IMR-90 (cell line): Measurements from ENCODE around the gene TXNDC11. TPM values are rescaled to one million over a fixed set of nuclear protein-coding genes. Genes with fewer than 3 reads are reported as not detected.

ENCODE experiments used
- ATAC-seq: fragments of 200-7000 bp; cut with Tn5 transposase; 2 replicates; pipeline ENCODE4 v1.9.1; 2020; ENCODE audit warnings: low read depth, mild to moderate bottlenecking, moderate library complexity
- BruUV-seq: library from RNA; stranded (reverse); fragments of 400-500 nt; replicated peaks from 2 replicates; lab custom pipeline; 2021; lab: Mats Ljungman, UMichigan
- CTCF ChIA-PET: fragments of 300-600 bp; formaldehyde crosslinking; extraction: SDS; loops from one replicate; lab custom pipeline; 2021; ENCODE audit warnings: antibody characterized with exemption; lab: Yijun Ruan, JAX
- POLR2A ChIA-PET: fragments of 300-600 bp; sonication (Branson Sonifier 250); formaldehyde crosslinking; loops from one replicate; lab custom pipeline; 2022; ENCODE audit warnings: antibody characterized with exemption; ENCODE audit not compliant: unreplicated experiment; lab: Charles Lee
- DNase-seq: peaks from one replicate; pipeline ENCODE4 v3.0.0; 2013
- H2AFZ ChIP-seq: replicated peaks from 2 replicates; pipeline ENCODE3; 2013; ENCODE audit warnings: low read length, mild to moderate bottlenecking; ENCODE audit not compliant: poor library complexity
- H2AK5ac ChIP-seq: 2 replicates; pipeline ENCODE4 v1.6.1; 2013; ENCODE audit warnings: low read depth, low read length, inconsistent platforms
- H2AK9ac ChIP-seq: replicated peaks from 2 replicates; pipeline ENCODE3; 2013; ENCODE audit warnings: mild to moderate bottlenecking, low read depth, low read length, moderate library complexity; ENCODE audit not compliant: poor library complexity
- H2BK120ac ChIP-seq: 2 replicates; pipeline ENCODE4 v1.6.1; 2013; ENCODE audit warnings: low read depth, low read length, inconsistent platforms
- H2BK15ac ChIP-seq: 3 replicates; pipeline ENCODE4 v1.6.1; 2013; ENCODE audit warnings: low read depth, low read length, inconsistent platforms
- H2BK20ac ChIP-seq: 2 replicates; pipeline ENCODE4 v1.6.1; 2013; ENCODE audit warnings: low read depth, mild to moderate bottlenecking, inconsistent platforms, low read length, moderate library complexity
- H2BK5ac ChIP-seq: 2 replicates; pipeline ENCODE4 v1.6.1; 2013; ENCODE audit warnings: mild to moderate bottlenecking, low read depth, low read length, inconsistent platforms; ENCODE audit not compliant: poor library complexity, severe bottlenecking
- H3K14ac ChIP-seq: replicated peaks from 2 replicates; pipeline ENCODE4 v1.6.1; 2013; ENCODE audit warnings: low read depth, low read length, inconsistent platforms
- H3K18ac ChIP-seq: 2 replicates; pipeline ENCODE4 v1.6.1; 2013; ENCODE audit warnings: low read depth, low read length, control low read depth
- H3K23ac ChIP-seq: 2 replicates; pipeline ENCODE4 v1.6.1; 2013; ENCODE audit warnings: low read depth, low read length, inconsistent platforms
- H3K27ac ChIP-seq: 2 replicates; pipeline ENCODE4 v1.5.1; 2013; ENCODE audit warnings: mild to moderate bottlenecking, control low read depth, low read length; ENCODE audit not compliant: insufficient read depth
- H3K27me3 ChIP-seq: 2 replicates; pipeline ENCODE4 v1.6.1; 2013; ENCODE audit warnings: low read length; ENCODE audit not compliant: control insufficient read depth, insufficient read depth
- H3K36me3 ChIP-seq: 2 replicates; pipeline ENCODE4 v1.6.1; 2013; ENCODE audit warnings: low read length, mixed read lengths; ENCODE audit not compliant: control insufficient read depth, insufficient read depth
- H3K4ac ChIP-seq: 2 replicates; pipeline ENCODE4 v1.6.1; 2013; ENCODE audit warnings: low read depth, low read length, inconsistent platforms
- H3K4me1 ChIP-seq: 2 replicates; pipeline ENCODE4 v1.6.1; 2013; ENCODE audit warnings: low read length, mixed read lengths; ENCODE audit not compliant: control insufficient read depth, insufficient read depth
- H3K4me2 ChIP-seq: 2 replicates; pipeline ENCODE4 v1.6.1; 2013; ENCODE audit warnings: low read depth, mild to moderate bottlenecking, control low read depth, low read length, moderate library complexity
- H3K4me3 ChIP-seq: 2 replicates; pipeline ENCODE4 v1.5.1; 2013; ENCODE audit warnings: low read depth, mild to moderate bottlenecking, control low read depth, low read length, moderate library complexity; ENCODE audit not compliant: insufficient read depth
- H3K56ac ChIP-seq: 2 replicates; pipeline ENCODE4 v1.6.1; 2013; ENCODE audit warnings: low read length, inconsistent platforms; ENCODE audit not compliant: insufficient read depth; ENCODE audit errors: extremely low read depth
- H3K79me1 ChIP-seq, 2 experiments: 2 replicates each; pipeline ENCODE4 v1.6.1; 2013; ENCODE audit warnings: low read length in 2 of 2, inconsistent platforms in 1 of 2, low read depth in 1 of 2
- H3K9ac ChIP-seq: 2 replicates; pipeline ENCODE4 v1.6.1; 2013; ENCODE audit warnings: low read depth, low read length, control low read depth
- H3K9me1 ChIP-seq: 2 replicates; pipeline ENCODE4 v1.6.1; 2013; ENCODE audit warnings: low read length, inconsistent platforms; ENCODE audit not compliant: insufficient read depth
- H3K9me3 ChIP-seq: 2 replicates; pipeline ENCODE4 v1.6.1; 2013; ENCODE audit warnings: low read length; ENCODE audit not compliant: control insufficient read depth, insufficient read depth
- H4K20me1 ChIP-seq: 2 replicates; pipeline ENCODE4 v1.6.1; 2013; ENCODE audit warnings: low read length, inconsistent platforms; ENCODE audit not compliant: insufficient read depth
- H4K5ac ChIP-seq: 2 replicates; pipeline ENCODE4 v1.6.1; 2013; ENCODE audit warnings: mild to moderate bottlenecking, low read depth, low read length, control low read depth
- H4K8ac ChIP-seq, 2 experiments: 2 replicates each; pipeline ENCODE4 v1.6.1; 2013; ENCODE audit warnings: low read depth in 2 of 2, low read length in 2 of 2, control low read depth in 1 of 2, inconsistent platforms in 1 of 2
- H4K91ac ChIP-seq: 2 replicates; pipeline ENCODE4 v1.6.1; 2013; ENCODE audit warnings: low read depth, low read length, inconsistent platforms; ENCODE audit not compliant: insufficient read depth
- BHLHE40 ChIP-seq: fragments of 150-350 bp; IDR thresholded peaks from 2 replicates; pipeline ENCODE4 v1.6.1; 2016; ENCODE audit warnings: mild to moderate bottlenecking, low read depth, low read length
- CEBPB ChIP-seq: IDR thresholded peaks from 2 replicates; pipeline ENCODE4 v1.6.1; 2012; ENCODE audit warnings: low read depth, low read length, improper control_type of control experiment
- CHD1 ChIP-seq: IDR thresholded peaks from 2 replicates; pipeline ENCODE4 v1.6.1; 2012; ENCODE audit warnings: low read depth, low read length, improper control_type of control experiment
- FOS ChIP-seq: fragments of 150-350 bp; IDR thresholded peaks from 2 replicates; pipeline ENCODE4 v1.6.1; 2016; ENCODE audit warnings: low read depth, low read length
- MAFK ChIP-seq: IDR thresholded peaks from 2 replicates; pipeline ENCODE4 v1.6.1; 2012; ENCODE audit warnings: low read depth, low read length, improper control_type of control experiment
- MAZ ChIP-seq: IDR thresholded peaks from 2 replicates; pipeline ENCODE4 v1.6.1; 2012; ENCODE audit warnings: low read depth, mild to moderate bottlenecking, low read length, improper control_type of control experiment, moderate library complexity, borderline replicate concordance
- POLR2A ChIP-seq: IDR thresholded peaks from 2 replicates; pipeline ENCODE4 v1.6.1; 2012; ENCODE audit warnings: mild to moderate bottlenecking, low read depth, low read length
- RAD21 ChIP-seq: IDR thresholded peaks from 2 replicates; pipeline ENCODE4 v1.6.1; 2012; ENCODE audit warnings: low read length, improper control_type of control experiment
- SMC3 ChIP-seq: fragments of 150-350 bp; IDR thresholded peaks from 2 replicates; pipeline ENCODE4 v1.6.1; 2016; ENCODE audit warnings: low read depth, mild to moderate bottlenecking, antibody characterized with exemption, low read length, moderate library complexity
- WGBS, 2 experiments: methylation state at CpG; one replicate each; pipeline versions ENCODE4 v1.1.5 to v1.1.7; 2013; ENCODE audit warnings: missing lambda C conversion rate in 2 of 2; ENCODE audit not compliant: insufficient read length in 1 of 2; ENCODE audit errors: extremely low coverage in 2 of 2; 5-methylcytosine and 5-hydroxymethylcytosine counted together
- dilution Hi-C: fragments of 300-500 bp; cut with HindIII; formaldehyde crosslinking; loops from one replicate; pipeline ENCODE4 v1.14.3; 2018; ENCODE audit warnings: low sequenced_read_pairs; ENCODE audit not compliant: unreplicated experiment
- in situ Hi-C: fragments of 300-500 bp; cut with MboI; formaldehyde crosslinking; loops from 3 replicates; pipeline ENCODE4 v1.14.3; 2019; ENCODE audit warnings: low sequenced_read_pairs, inconsistent platforms, mixed read lengths
- intact Hi-C: fragments of 100-400 bp; cut with micrococcal nuclease; formaldehyde crosslinking; loops from 2 replicates; pipeline ENCODE4 v1.10.0; 2022
- polyA plus RNA-seq, 3 experiments: library from polyadenylated mRNA; depleted of rRNA; stranded (reverse); fragments of >200 nt; gene quantifications; 2 replicates each; pipeline ENCODE4 v1.2.3, GENCODE V29; 2012; ENCODE audit warnings: low replicate concordance in 1 of 3
- total RNA-seq: library from RNA; depleted of rRNA; stranded (reverse); fragments of >200 nt; gene quantifications from 2 replicates; pipeline ENCODE4 v1.2.3, GENCODE V29; 2012
- TF ChIP-seq, protein P1 (sequence below): conservative IDR thresholded peaks from 2 replicates; pipeline ENCODE4 v1.5.1; 2012; ENCODE audit warnings: mild to moderate bottlenecking, low read depth, low read length, improper control_type of control experiment
- TF ChIP-seq, protein P2 (sequence below): fragments of 150-350 bp; IDR thresholded peaks from 2 replicates; pipeline ENCODE4 v1.6.1; 2017; ENCODE audit warnings: mild to moderate bottlenecking, antibody characterized with exemption, low read length, low read depth

TXNDC11 gene
- total and polyA plus RNA-seq, 2 of the 4 experiments (the other 2 are of a cell fraction): 25.3 to 42.9 TPM

DNA sequence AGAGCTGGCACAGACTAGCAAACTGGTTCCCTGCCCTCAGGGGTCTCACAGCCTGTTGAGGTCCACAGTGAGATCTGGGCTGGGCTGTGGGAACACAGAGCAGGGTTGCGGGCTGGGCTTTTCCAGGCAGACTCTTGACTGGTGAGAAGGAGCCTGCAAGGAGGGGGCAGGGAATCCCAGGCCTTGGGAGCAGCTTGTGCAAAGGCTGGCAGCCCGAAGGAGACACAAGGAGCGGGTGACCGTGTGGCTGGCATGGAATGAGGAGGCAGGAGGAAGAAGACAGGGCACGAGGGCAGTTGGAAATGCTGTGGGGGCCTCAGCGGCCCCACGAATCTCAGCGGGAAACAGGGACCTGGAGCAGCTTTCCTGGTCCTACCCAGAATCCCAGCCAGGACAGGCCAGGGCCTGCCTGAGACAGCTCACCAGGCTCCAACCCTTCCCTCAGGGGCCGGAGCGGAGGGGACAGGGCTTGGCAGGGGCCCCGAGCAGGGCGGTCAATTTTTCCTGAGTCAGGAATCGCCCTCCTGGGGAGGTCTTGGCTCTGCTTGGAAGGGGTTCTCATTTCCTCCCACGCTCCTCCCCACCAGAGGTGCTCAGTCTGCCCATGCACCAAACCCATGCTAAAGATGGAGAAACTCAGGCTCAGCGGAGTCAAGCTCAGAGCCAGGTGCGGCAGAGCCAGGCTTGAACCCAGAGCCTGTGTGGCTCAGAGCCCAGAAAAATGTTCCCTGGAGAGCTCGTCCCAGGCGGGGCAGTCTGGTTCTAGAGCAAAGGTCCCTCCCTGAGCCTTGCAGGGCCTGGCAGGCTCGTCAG, 83.6 kb downstream of the TXNDC11 start:
- 67% methylated on average over 6 of the region's 19 CpGs; no CpG with 5 or more reads in 1 of the 2 experiments for WGBS, 2 experiments
- H3K9me1 ChIP-seq: no peaks in the 10 kb centered on the region

More for the DNA sequence above, 83.6 kb downstream of the TXNDC11 start:
- no peak overlapping the region for H3K4me2 ChIP-seq
- H4K8ac ChIP-seq: no peak overlapping the region
- H2AK5ac ChIP-seq: no peak overlapping the region
- TF ChIP-seq RAD21 (no peak), CEBPB (no peak), BHLHE40 (no peak), MAFK (no peak), FOS (no peak), CHD1 (no peak), POLR2A (no peak), MAZ (no peak), SMC3 (no peak)
- TF ChIP-seq, protein P1, sequence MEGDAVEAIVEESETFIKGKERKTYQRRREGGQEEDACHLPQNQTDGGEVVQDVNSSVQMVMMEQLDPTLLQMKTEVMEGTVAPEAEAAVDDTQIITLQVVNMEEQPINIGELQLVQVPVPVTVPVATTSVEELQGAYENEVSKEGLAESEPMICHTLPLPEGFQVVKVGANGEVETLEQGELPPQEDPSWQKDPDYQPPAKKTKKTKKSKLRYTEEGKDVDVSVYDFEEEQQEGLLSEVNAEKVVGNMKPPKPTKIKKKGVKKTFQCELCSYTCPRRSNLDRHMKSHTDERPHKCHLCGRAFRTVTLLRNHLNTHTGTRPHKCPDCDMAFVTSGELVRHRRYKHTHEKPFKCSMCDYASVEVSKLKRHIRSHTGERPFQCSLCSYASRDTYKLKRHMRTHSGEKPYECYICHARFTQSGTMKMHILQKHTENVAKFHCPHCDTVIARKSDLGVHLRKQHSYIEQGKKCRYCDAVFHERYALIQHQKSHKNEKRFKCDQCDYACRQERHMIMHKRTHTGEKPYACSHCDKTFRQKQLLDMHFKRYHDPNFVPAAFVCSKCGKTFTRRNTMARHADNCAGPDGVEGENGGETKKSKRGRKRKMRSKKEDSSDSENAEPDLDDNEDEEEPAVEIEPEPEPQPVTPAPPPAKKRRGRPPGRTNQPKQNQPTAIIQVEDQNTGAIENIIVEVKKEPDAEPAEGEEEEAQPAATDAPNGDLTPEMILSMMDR: no peak
- TF ChIP-seq, protein P2, sequence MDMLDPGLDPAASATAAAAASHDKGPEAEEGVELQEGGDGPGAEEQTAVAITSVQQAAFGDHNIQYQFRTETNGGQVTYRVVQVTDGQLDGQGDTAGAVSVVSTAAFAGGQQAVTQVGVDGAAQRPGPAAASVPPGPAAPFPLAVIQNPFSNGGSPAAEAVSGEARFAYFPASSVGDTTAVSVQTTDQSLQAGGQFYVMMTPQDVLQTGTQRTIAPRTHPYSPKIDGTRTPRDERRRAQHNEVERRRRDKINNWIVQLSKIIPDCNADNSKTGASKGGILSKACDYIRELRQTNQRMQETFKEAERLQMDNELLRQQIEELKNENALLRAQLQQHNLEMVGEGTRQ: no peak
- no peak overlapping the region for H3K4ac ChIP-seq
- H3K9me3 ChIP-seq: no peaks in the 10 kb centered on the region
- H2BK15ac ChIP-seq: no peak overlapping the region
- BruUV-seq: no TSS peak
- no peaks in the 10 kb centered on the region for H3K36me3 ChIP-seq
- no peak for DNase-seq
- peaks cover 8% of the 10 kb centered on the region; the same call in 1 of the 2 replicates for H3K27me3 ChIP-seq
- no peaks in the 10 kb centered on the region for H3K79me1 ChIP-seq
- H3K27ac ChIP-seq: no peak overlapping the region
- no peak overlapping the region for H4K91ac ChIP-seq
- H2AK9ac ChIP-seq: peak overlapping the region; percentile 71
- no peak overlapping the region for H2BK120ac ChIP-seq
- peak; percentile 37; the same call in 1 of the 2 replicates for ATAC-seq
- H3K18ac ChIP-seq: no peak overlapping the region
- H2AFZ ChIP-seq: peak overlapping the region; percentile 74
- ChIA-PET POLR2A (no interaction called here), CTCF (interaction anchor here (0.7 to 1.1 kb wide), 3 partner anchors 10 to 127 kb away, joined by 3 to 7 read pairs (median 3); no protein-coding TSS in a partner anchor)
- H3K4me1 ChIP-seq: no peaks in the 10 kb centered on the region
- no peak overlapping the region for H3K14ac ChIP-seq
- no peaks in the 10 kb centered on the region for H4K20me1 ChIP-seq
- no peak overlapping the region for H2BK5ac ChIP-seq
- dilution Hi-C loops: no loop called here
- no peak overlapping the region for H3K56ac ChIP-seq
- no peak overlapping the region for H3K23ac ChIP-seq
- H4K5ac ChIP-seq: no peak overlapping the region
- H2BK20ac ChIP-seq: no peak overlapping the region
- no peak overlapping the region for H3K4me3 ChIP-seq
- H3K9ac ChIP-seq: no peak overlapping the region
- intact Hi-C loops: no loop called here
- in situ Hi-C loops: no loop called here
